WERI-Rb-1 (cell line): ENCODE results near the gene PDGFRA.

ENCODE experiments used
- DNase-seq: peaks from one replicate; pipeline ENCODE4 v3.0.0-alpha.2; 2020
- H3K27ac ChIP-seq: fragments of 250-450 bp; sonication (Bioruptor Pico); 2 replicates; pipeline ENCODE4 v1.5.1; 2020; ENCODE audit warnings: mild to moderate bottlenecking, moderate library complexity
- H3K27me3 ChIP-seq: fragments of 250-450 bp; sonication (Bioruptor Pico); 2 replicates; pipeline ENCODE4 v1.5.1; 2021; ENCODE audit warnings: mild to moderate bottlenecking, low read depth, moderate library complexity; ENCODE audit not compliant: insufficient read depth, severe bottlenecking
- H3K36me3 ChIP-seq: fragments of 250-450 bp; sonication (Bioruptor Pico); 2 replicates; pipeline ENCODE4 v1.5.1; 2020; ENCODE audit warnings: mild to moderate bottlenecking, moderate library complexity
- H3K4me3 ChIP-seq: 2 replicates; pipeline ENCODE4 v1.5.1; 2011; ENCODE audit warnings: low read depth, mild to moderate bottlenecking, control low read depth, low read length
- H3K9me3 ChIP-seq: fragments of 250-450 bp; sonication (Bioruptor Pico); 2 replicates; pipeline ENCODE4 v1.5.1; 2021; ENCODE audit warnings: mild to moderate bottlenecking, moderate library complexity; ENCODE audit not compliant: severe bottlenecking
- TF ChIP-seq, protein P1 (sequence below): IDR thresholded peaks from 2 replicates; pipeline ENCODE4 v1.5.1; 2011; ENCODE audit warnings: low read depth, mild to moderate bottlenecking, control low read depth, inconsistent platforms, low read length

Gene PDGFRA

DNA sequence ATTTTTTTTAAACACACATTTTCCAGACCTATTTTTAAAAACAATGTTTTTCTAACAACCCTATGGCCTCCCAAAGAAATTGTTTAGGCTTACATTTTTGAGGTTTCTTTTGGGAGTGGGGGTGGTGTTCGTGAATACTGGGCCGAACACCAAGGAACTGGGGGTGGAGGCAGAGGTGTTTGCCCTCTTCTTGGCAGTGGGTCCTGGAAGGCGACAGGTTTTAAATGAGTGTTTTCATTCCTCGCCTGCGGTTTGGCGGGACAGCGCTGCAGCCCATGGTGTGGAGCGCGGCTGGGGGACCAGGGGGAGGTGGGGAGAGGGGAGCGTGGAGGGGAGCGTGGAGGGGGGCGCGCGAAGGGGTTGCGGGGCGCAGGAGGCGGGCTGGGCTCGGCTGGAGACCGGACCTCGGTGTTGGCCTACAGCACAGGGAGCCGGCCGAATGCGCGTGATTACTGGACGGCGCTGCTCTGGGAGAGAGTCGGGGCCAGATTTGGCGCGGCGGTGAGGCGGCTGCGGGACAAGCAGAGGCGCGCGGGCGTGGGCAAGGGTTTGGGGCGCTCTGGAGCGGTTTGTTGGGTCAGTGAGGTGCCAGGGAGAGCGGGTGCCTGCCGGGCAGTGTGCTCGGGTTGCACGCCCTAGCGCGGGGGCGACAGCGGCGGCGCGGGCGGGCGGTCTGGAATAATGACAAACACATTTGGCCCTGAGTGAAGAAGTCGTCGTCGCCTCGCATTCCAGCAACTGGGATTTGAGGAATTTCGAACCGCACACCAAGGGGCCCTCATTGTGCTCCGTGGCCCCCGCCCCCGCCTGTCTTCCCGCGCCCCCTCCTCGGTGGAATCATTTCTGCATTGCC, 764 bp downstream of the PDGFRA start:
- no peak overlapping the region for H3K27ac ChIP-seq
- no peak overlapping the region for H3K4me3 ChIP-seq
- DNase-seq, result no peak
- peaks cover 92% of the 10 kb centered on the region for H3K27me3 ChIP-seq
- TF ChIP-seq, protein P1, sequence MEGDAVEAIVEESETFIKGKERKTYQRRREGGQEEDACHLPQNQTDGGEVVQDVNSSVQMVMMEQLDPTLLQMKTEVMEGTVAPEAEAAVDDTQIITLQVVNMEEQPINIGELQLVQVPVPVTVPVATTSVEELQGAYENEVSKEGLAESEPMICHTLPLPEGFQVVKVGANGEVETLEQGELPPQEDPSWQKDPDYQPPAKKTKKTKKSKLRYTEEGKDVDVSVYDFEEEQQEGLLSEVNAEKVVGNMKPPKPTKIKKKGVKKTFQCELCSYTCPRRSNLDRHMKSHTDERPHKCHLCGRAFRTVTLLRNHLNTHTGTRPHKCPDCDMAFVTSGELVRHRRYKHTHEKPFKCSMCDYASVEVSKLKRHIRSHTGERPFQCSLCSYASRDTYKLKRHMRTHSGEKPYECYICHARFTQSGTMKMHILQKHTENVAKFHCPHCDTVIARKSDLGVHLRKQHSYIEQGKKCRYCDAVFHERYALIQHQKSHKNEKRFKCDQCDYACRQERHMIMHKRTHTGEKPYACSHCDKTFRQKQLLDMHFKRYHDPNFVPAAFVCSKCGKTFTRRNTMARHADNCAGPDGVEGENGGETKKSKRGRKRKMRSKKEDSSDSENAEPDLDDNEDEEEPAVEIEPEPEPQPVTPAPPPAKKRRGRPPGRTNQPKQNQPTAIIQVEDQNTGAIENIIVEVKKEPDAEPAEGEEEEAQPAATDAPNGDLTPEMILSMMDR, result no peak
- H3K36me3 ChIP-seq, result no peaks in the 10 kb centered on the region
- peaks cover 11% of the 10 kb centered on the region for H3K9me3 ChIP-seq

DNA sequence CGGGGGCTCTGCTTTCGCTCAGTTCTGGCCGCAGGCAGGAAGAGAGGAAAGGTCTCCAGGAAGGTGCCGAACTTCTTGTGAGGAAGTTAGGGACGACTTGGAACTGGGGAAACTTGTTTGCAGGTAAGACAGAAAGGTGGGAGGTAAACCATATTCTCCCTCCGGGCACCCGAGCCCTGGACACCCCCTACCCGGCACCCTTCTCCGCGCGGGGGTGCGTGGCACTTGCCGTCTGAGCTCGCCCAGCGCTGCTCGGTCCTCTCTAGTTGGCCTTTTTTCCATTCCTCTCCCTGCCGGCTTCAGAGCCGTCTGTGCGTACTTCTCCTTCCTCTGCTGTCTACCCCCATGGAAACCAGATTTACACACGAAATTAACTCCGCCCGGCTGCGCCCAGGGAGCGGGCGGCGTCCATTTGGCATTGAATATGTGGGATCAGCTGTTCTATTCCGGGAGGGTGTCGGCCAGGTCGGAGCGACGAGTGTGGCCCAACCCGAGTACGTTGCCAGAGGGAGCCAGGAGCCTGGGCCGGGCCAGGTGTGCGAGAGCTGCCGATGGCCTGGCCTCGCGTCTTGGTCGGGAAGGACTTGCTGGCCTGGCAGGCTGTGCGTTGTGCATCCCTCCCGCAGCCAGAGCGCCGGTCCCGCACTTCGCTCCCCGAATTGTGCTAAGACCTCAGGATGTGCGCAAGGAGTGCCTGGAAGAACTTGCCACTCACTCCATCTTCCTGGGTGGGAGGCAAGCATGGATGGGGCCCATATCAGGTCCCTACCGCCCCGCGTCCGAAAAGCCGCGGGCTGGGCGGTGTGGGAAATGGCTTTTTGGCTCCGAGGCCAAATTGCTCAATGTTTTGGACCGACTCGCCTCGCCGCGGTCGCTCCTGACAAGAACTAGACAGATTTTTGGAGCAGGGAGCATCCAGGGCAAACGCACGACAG, 1.7 kb downstream of the PDGFRA start:
- no peaks in the 10 kb centered on the region for H3K36me3 ChIP-seq
- no peak for DNase-seq
- H3K27me3 ChIP-seq, result peaks cover 87% of the 10 kb centered on the region
- TF ChIP-seq, protein P1, result no peak
- H3K27ac ChIP-seq, result no peak overlapping the region
- peaks cover 11% of the 10 kb centered on the region for H3K9me3 ChIP-seq
- H3K4me3 ChIP-seq, result no peak overlapping the region

DNA sequence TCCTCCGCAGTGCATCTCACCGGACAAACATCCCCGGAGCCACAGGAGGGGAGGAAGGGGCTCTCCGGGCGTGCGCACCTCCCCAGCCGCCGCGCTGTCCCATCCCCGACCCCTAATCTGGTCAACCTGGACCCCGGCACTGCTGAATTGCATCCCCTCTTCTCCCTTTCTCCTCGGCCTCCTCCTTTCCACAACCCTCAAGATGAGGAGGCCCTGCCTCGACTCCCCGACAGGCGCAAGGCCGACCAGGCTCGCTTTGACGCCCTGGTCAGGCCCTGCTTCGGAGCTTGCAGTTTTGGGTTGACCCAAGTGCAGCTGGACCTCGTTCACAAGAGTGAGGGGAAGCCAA, 2.3 kb downstream of the PDGFRA start:
- Histone ChIP-seq H3K4me3 (no peak overlapping the region), H3K27me3 (peaks cover 86% of the 10 kb centered on the region), H3K9me3 (peaks cover 11% of the 10 kb centered on the region), H3K27ac (no peak overlapping the region), H3K36me3 (no peaks in the 10 kb centered on the region)
- TF ChIP-seq, protein P1, result no peak
- no peak for DNase-seq

DNA sequence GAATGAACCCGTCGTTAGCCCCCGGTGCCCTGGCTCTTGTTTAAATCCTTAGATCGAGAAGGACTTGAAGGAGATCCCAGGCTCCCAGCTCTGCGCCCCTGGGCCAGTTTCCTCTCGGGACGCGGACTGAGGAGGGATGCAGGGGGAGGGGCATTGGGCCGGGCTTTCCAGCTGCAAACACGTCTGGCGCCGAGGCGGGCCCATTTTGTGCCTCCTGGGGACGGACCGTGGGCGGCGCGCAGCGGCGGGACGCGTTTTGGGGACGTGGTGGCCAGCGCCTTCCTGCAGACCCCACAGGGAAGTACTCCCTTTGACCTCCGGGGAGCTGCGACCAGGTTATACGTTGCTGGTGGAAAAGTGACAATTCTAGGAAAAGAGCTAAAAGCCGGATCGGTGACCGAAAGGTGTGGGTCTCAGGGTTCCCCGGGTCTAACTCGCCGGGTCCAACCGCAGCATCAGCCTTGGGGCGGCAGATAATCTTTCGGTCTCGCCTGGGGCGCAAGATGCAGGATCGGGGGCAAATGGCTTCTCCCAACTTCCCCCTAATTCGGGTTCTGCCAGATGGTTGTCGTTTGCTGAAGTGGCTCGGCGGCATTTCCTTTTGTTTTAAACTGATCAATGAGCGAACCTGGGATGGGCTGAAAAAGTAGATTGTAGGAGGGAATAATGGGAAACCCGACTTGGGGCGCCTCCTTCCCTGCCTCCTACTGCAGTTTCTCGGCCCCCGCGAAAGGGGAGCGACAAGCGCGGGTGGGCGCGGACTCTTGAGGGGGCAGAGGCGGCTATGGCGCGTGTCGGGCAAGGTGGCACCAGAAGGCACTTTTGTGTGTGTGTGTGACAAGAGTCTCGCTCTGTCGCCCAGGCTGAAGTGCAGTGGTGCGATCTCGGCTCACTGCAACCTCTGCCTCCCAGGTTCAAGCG, 2.9 kb downstream of the PDGFRA start:
- no peak overlapping the region for H3K4me3 ChIP-seq
- no peak overlapping the region for H3K27ac ChIP-seq
- no peak for DNase-seq
- H3K36me3 ChIP-seq, result no peaks in the 10 kb centered on the region
- H3K9me3 ChIP-seq, result peaks cover 11% of the 10 kb centered on the region
- peaks cover 84% of the 10 kb centered on the region for H3K27me3 ChIP-seq
- TF ChIP-seq, protein P1, result no peak

DNA sequence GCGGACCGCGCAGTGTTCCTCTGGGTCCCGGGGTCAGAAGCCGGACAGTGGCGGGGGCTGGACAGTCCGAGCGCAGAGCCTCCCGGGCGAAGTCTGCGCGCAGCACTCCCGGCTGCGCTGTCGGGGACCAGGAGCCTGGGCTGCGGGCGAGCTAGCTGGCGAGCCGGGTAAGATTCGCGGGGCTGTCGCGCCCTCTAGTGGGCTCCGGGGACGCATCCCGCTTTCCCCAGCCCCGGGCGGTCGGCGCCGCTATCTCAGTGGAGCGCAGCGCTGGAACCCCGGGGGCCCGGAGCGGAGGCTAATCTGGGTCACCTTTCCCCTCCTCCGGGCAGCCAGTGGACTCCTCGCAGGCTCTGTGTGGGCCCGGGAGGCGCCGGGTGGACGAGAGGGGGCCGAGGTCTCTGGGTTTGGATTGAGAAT, 4.2 kb downstream of the PDGFRA start:
- peak overlapping the region; percentile 33 for H3K4me3 ChIP-seq
- no peak overlapping the region for H3K27ac ChIP-seq
- H3K27me3 ChIP-seq, result peaks cover 74% of the 10 kb centered on the region
- TF ChIP-seq, protein P1, result peak; percentile 85
- peak; percentile 76 for DNase-seq
- H3K36me3 ChIP-seq, result no peaks in the 10 kb centered on the region
- H3K9me3 ChIP-seq, result peaks cover 10% of the 10 kb centered on the region
